CD14-positive monocyte (primary cell): ENCODE results near the gene SYS1. TPM values are rescaled to one million over a fixed set of nuclear protein-coding genes. Genes with fewer than 3 reads are reported as not detected.

Experiments used
- DNase-seq, 3 donors: peaks; one replicate each; pipeline ENCODE4 v3.0.0-alpha.2; 2011 to 2022
- H2AFZ ChIP-seq: 2 replicates; pipeline ENCODE4 v1.6.0; 2012; ENCODE audit warnings: mild to moderate bottlenecking, low read depth, low read length, inconsistent platforms; ENCODE audit not compliant: insufficient read depth, poor library complexity, severe bottlenecking
- H3K27ac ChIP-seq, 2 donors: 1 replicate in 1 of 2; 2 replicates in 1 of 2; pipeline ENCODE4 v1.5.1; 2012 to 2013; ENCODE audit warnings: low read length in 2 of 2, control low read depth in 1 of 2, inconsistent platforms in 1 of 2, low read depth in 1 of 2, mild to moderate bottlenecking in 1 of 2
- H3K27me3 ChIP-seq, 2 donors: one replicate each; pipeline versions ENCODE4 v1.6.0 to v1.6.1; 2011 to 2013; ENCODE audit warnings: low read length in 2 of 2; ENCODE audit not compliant: control insufficient read depth in 2 of 2, insufficient read depth in 2 of 2
- H3K36me3 ChIP-seq, 2 donors: replicated peaks in 1 of 2; 1 replicate in 1 of 2; 2 replicates in 1 of 2; pipeline versions ENCODE4 v1.5.1 to v1.6.1; 2012 to 2013; ENCODE audit warnings: low read length in 2 of 2, control low read depth in 1 of 2, inconsistent platforms in 1 of 2, mild to moderate bottlenecking in 1 of 2; ENCODE audit not compliant: insufficient read depth in 2 of 2, control insufficient read depth in 1 of 2
- H3K4me1 ChIP-seq, 2 donors: 1 replicate in 1 of 2; 2 replicates in 1 of 2; pipeline versions ENCODE4 v1.5.1 to v1.6.1; 2012 to 2013; ENCODE audit warnings: low read length in 2 of 2, control low read depth in 1 of 2, inconsistent platforms in 1 of 2, mild to moderate bottlenecking in 1 of 2, moderate library complexity in 1 of 2; ENCODE audit not compliant: insufficient read depth in 2 of 2, control insufficient read depth in 1 of 2
- H3K4me2 ChIP-seq: replicated peaks from 2 replicates; pipeline ENCODE3; 2012; ENCODE audit warnings: low read length, moderate library complexity, mild to moderate bottlenecking; ENCODE audit not compliant: poor library complexity, severe bottlenecking; ENCODE audit errors: extremely low read depth
- H3K4me3 ChIP-seq, 3 experiments: fragments of 200-600 bp in 1 of 3; sonication (generic) in 1 of 3; replicated peaks in 1 of 3; 1 replicate in 2 of 3; 2 replicates in 1 of 3; pipeline ENCODE4 v1.5.1; 2011 to 2013; ENCODE audit warnings: low read length in 3 of 3, mild to moderate bottlenecking in 3 of 3, control low read depth in 2 of 3, low read depth in 2 of 3, inconsistent platforms in 1 of 3, moderate library complexity in 1 of 3
- H3K79me2 ChIP-seq: 2 replicates; pipeline ENCODE4 v1.6.0; 2012; ENCODE audit warnings: mild to moderate bottlenecking, control low read depth, inconsistent platforms, low read length, moderate library complexity; ENCODE audit not compliant: insufficient read depth
- H3K9ac ChIP-seq: 2 replicates; pipeline ENCODE4 v1.6.0; 2017; ENCODE audit warnings: low read length, mild to moderate bottlenecking; ENCODE audit not compliant: insufficient read depth, poor library complexity, severe bottlenecking
- H3K9me3 ChIP-seq, 2 donors: replicated peaks in 1 of 2; 1 replicate in 1 of 2; 2 replicates in 1 of 2; pipeline versions ENCODE4 v1.5.1 to v1.6.1; 2012 to 2013; ENCODE audit warnings: low read length in 2 of 2, control low read depth in 1 of 2; ENCODE audit not compliant: control insufficient read depth in 1 of 2, insufficient read depth in 1 of 2
- H4K20me1 ChIP-seq: 2 replicates; pipeline ENCODE4 v1.6.0; 2012; ENCODE audit warnings: mild to moderate bottlenecking, low read length, control low read depth, moderate library complexity; ENCODE audit not compliant: insufficient read depth
- H3K27ac Mint-ChIP-seq, 7 donors: one replicate each; pipeline ENCODE4 v1.8.0; 2020; ENCODE audit warnings: mild to moderate bottlenecking in 7 of 7, mixed read lengths in 7 of 7, moderate library complexity in 6 of 7, inconsistent platforms in 2 of 7
- H3K27me3 Mint-ChIP-seq, 3 donors: one replicate each; pipeline ENCODE4 v1.8.0; 2021 to 2022; ENCODE audit warnings: low read depth in 3 of 3, mild to moderate bottlenecking in 3 of 3, mixed read lengths in 3 of 3, moderate library complexity in 3 of 3, inconsistent platforms in 1 of 3
- H3K36me3 Mint-ChIP-seq, 2 donors: one replicate each; pipeline ENCODE4 v1.8.0; 2020; ENCODE audit warnings: mixed read lengths in 2 of 2, inconsistent platforms in 1 of 2, mild to moderate bottlenecking in 1 of 2
- H3K4me1 Mint-ChIP-seq: one replicate; pipeline ENCODE4 v1.8.0; 2020; ENCODE audit warnings: mild to moderate bottlenecking, mixed read lengths
- H3K4me3 Mint-ChIP-seq, 2 donors: one replicate each; pipeline ENCODE4 v1.8.0; 2020; ENCODE audit warnings: mild to moderate bottlenecking in 2 of 2, mixed read lengths in 2 of 2, moderate library complexity in 1 of 2
- H3K9me3 Mint-ChIP-seq, 7 donors: one replicate each; pipeline ENCODE4 v1.8.0; 2020 to 2022; ENCODE audit warnings: mixed read lengths in 7 of 7, mild to moderate bottlenecking in 6 of 7, moderate library complexity in 6 of 7, inconsistent platforms in 2 of 7
- CTCF ChIP-seq: fragments of 200-600 bp; IDR thresholded peaks from one replicate; pipeline ENCODE4 v1.8.0; 2022; ENCODE audit warnings: antibody characterized with exemption, mild to moderate bottlenecking
- WGBS: methylation state at CpG from one replicate; pipeline ENCODE4 v1.1.5; 2013; ENCODE audit warnings: missing lambda C conversion rate; ENCODE audit not compliant: insufficient coverage; 5-methylcytosine and 5-hydroxymethylcytosine counted together
- intact Hi-C, 2 donors: fragments of 100-400 bp; cut with micrococcal nuclease; formaldehyde crosslinking; loops; one replicate each; pipeline versions ENCODE4 v1.15.0 to v1.15.1; 2023
- polyA plus RNA-seq, 3 donors: library from polyadenylated mRNA; depleted of rRNA in 1 of 3; unstranded in 2 of 3; stranded (reverse) in 1 of 3; fragments of 300-500 nt in 2 of 3; fragments of >200 nt in 1 of 3; fragmentation: Illumina TruSeq in 2 of 3; gene quantifications; 1 replicate in 2 of 3; 2 replicates in 1 of 3; pipeline ENCODE4 v1.2.3, GENCODE V29; 2012 to 2021

Gene SYS1
- polyA plus RNA-seq, 3 donors: 16.8 to 23.1 (median 22.1) TPM

GRCh38 chr20:45341939-45342854, 20.8 kb upstream of the SYS1 start:
- intact Hi-C loops: no loop called here
- Histone ChIP-seq H3K27ac (no peak overlapping the region), H3K4me3 (no peak overlapping the region), H3K27me3 (peaks cover 0 to 5% of the 10 kb centered on the region in 2 donors), H3K4me2 (no peak overlapping the region), H3K9ac (no peak overlapping the region), H3K4me1 (peaks cover 18 to 42% of the 10 kb centered on the region in 2 donors), H3K36me3 (no peaks in the 10 kb centered on the region), H3K9me3 (no peaks in the 10 kb centered on the region), H2AFZ (no peak overlapping the region), H4K20me1 (no peaks in the 10 kb centered on the region), H3K79me2 (peaks cover 3% of the 10 kb centered on the region)
- DNase-seq: no peak
- Mint-ChIP-seq H3K36me3 (peaks cover 4 to 12% of the 10 kb centered on the region in 2 donors), H3K27ac (peak overlapping the region in 5 of 7 donors; percentile 23 to 59 (median 55)), H3K4me3 (no peak overlapping the region), H3K9me3 (peaks cover 0 to 2% (median 0%) of the 10 kb centered on the region in 7 donors), H3K27me3 (peaks cover 7 to 10% (median 8%) of the 10 kb centered on the region in 3 donors), H3K4me1 (peaks cover 40% of the 10 kb centered on the region)
- 86% methylated on average over 14 of the region's 16 CpGs for WGBS
- TF ChIP-seq CTCF: no peak

GRCh38 chr20:45342855-45343531, 20.0 kb upstream of the SYS1 start:
- Histone ChIP-seq H3K27ac (peak overlapping the region in 1 of 2 donors; percentile 69), H3K9ac (no peak overlapping the region), H3K36me3 (no peaks in the 10 kb centered on the region), H3K79me2 (peaks cover 8% of the 10 kb centered on the region), H4K20me1 (no peaks in the 10 kb centered on the region), H3K4me1 (peaks cover 25 to 50% of the 10 kb centered on the region in 2 donors), H3K4me2 (no peak overlapping the region), H3K27me3 (peaks cover 0 to 9% of the 10 kb centered on the region in 2 donors), H2AFZ (no peak overlapping the region), H3K9me3 (no peaks in the 10 kb centered on the region), H3K4me3 (no peak overlapping the region)
- Mint-ChIP-seq H3K4me1 (peaks cover 47% of the 10 kb centered on the region), H3K36me3 (peaks cover 4 to 16% of the 10 kb centered on the region in 2 donors), H3K27me3 (peaks cover 7 to 16% (median 12%) of the 10 kb centered on the region in 3 donors), H3K4me3 (no peak overlapping the region), H3K27ac (peak overlapping the region in 4 of 7 donors; percentile 57 to 79 (median 60)), H3K9me3 (peaks cover 0 to 3% (median 0%) of the 10 kb centered on the region in 7 donors)
- DNase-seq: no peak
- intact Hi-C loops: no loop called here
- no peak for TF ChIP-seq CTCF
- 98% methylated on average over 5 of the region's 6 CpGs for WGBS
